Neural crest cell (in vitro differentiated cells): ENCODE results near the gene EHD1. TPM values are rescaled to one million over a fixed set of nuclear protein-coding genes. Genes with fewer than 3 reads are reported as not detected.

Source experiments
- DNase-seq: peaks from one replicate; pipeline ENCODE4 v3.0.0; 2021; ENCODE audit warnings: low read depth, mixed read lengths, low spot score
- H3K27ac Mint-ChIP-seq: one replicate; pipeline ENCODE4 v1.8.0; 2021; ENCODE audit warnings: mild to moderate bottlenecking, mixed read lengths; ENCODE audit not compliant: unreplicated experiment
- H3K27me3 Mint-ChIP-seq: 2 replicates; pipeline ENCODE4 v1.8.0; 2021; ENCODE audit warnings: low read depth, mild to moderate bottlenecking, mixed read lengths
- H3K36me3 Mint-ChIP-seq: 2 replicates; pipeline ENCODE4 v1.8.0; 2021; ENCODE audit warnings: low read depth, mild to moderate bottlenecking, mixed read lengths
- H3K4me1 Mint-ChIP-seq: 2 replicates; pipeline ENCODE4 v1.8.0; 2021; ENCODE audit warnings: mixed read lengths
- H3K4me3 Mint-ChIP-seq: one replicate; pipeline ENCODE4 v1.8.0; 2021; ENCODE audit warnings: mild to moderate bottlenecking, mixed read lengths
- H3K9me3 Mint-ChIP-seq: 2 replicates; pipeline ENCODE4 v1.8.0; 2021; ENCODE audit warnings: mixed read lengths
- CTCF ChIP-seq: fragments of 200-600 bp; sonication (generic); conservative IDR thresholded peaks from 2 replicates; pipeline ENCODE4 v1.5.0; 2021; ENCODE audit warnings: antibody characterized with exemption, mild to moderate bottlenecking
- total RNA-seq: library from RNA; stranded (reverse); gene quantifications from 2 replicates; pipeline ENCODE4 v1.2.1, GENCODE V29; 2021

EHD1 gene
- total RNA-seq, 1 donor from 2014 or later = 74.2 TPM

GRCh38 chr11:64832467-64833197 is 45.8 kb downstream of the EHD1 start:
- no peaks in the 10 kb centered on the region for H3K27me3 Mint-ChIP-seq
- no peak for DNase-seq
- no peak overlapping the region for H3K27ac Mint-ChIP-seq
- TF ChIP-seq CTCF = no peak
- no peaks in the 10 kb centered on the region for H3K4me1 Mint-ChIP-seq
- no peak overlapping the region for H3K4me3 Mint-ChIP-seq
- H3K36me3 Mint-ChIP-seq = no peaks in the 10 kb centered on the region
- no peaks in the 10 kb centered on the region for H3K9me3 Mint-ChIP-seq

GRCh38 chr11:64831411-64831891 is 47.0 kb downstream of the EHD1 start:
- no peaks in the 10 kb centered on the region for H3K27me3 Mint-ChIP-seq
- no peak overlapping the region for H3K27ac Mint-ChIP-seq
- H3K36me3 Mint-ChIP-seq = no peaks in the 10 kb centered on the region
- no peaks in the 10 kb centered on the region for H3K9me3 Mint-ChIP-seq
- H3K4me3 Mint-ChIP-seq = no peak overlapping the region
- TF ChIP-seq CTCF = no peak
- H3K4me1 Mint-ChIP-seq = no peaks in the 10 kb centered on the region
- DNase-seq = no peak

GRCh38 chr11:64829536-64830251 is 48.7 kb downstream of the EHD1 start:
- Mint-ChIP-seq H3K27ac (no peak overlapping the region), H3K36me3 (no peaks in the 10 kb centered on the region), H3K4me3 (no peak overlapping the region), H3K9me3 (no peaks in the 10 kb centered on the region), H3K4me1 (no peaks in the 10 kb centered on the region), H3K27me3 (no peaks in the 10 kb centered on the region)
- TF ChIP-seq CTCF = no peak
- DNase-seq = no peak

GRCh38 chr11:64827451-64827839 is 51.0 kb downstream of the EHD1 start:
- TF ChIP-seq CTCF = no peak

GRCh38 chr11:64826578-64827450 is 51.6 kb downstream of the EHD1 start:
- Mint-ChIP-seq H3K4me1 (peaks cover 18% of the 10 kb centered on the region), H3K27ac (no peak overlapping the region), H3K36me3 (no peaks in the 10 kb centered on the region), H3K9me3 (no peaks in the 10 kb centered on the region), H3K4me3 (no peak overlapping the region), H3K27me3 (no peaks in the 10 kb centered on the region)
- no peak for TF ChIP-seq CTCF
- DNase-seq = no peak

More at GRCh38 chr11:64827451-64827839, 51.0 kb downstream of the EHD1 start:
- Mint-ChIP-seq H3K27ac (peak overlapping the region; percentile 6), H3K9me3 (no peaks in the 10 kb centered on the region), H3K36me3 (no peaks in the 10 kb centered on the region), H3K4me3 (no peak overlapping the region), H3K27me3 (no peaks in the 10 kb centered on the region), H3K4me1 (peaks cover 16% of the 10 kb centered on the region)
- no peak for DNase-seq
